Naive B cell (primary cell): ENCODE results near the gene OIT3. TPM values are rescaled to one million over a fixed set of nuclear protein-coding genes. Genes with fewer than 3 reads are reported as not detected.

ENCODE experiments used
- ATAC-seq, 2 donors: fragments of 150-1000 bp; cut with Tn5 transposase; 2 replicates each; pipeline ENCODE4 v1.10.0; 2021; ENCODE audit warnings: low read depth in 2 of 2, mild to moderate bottlenecking in 2 of 2, moderate library complexity in 2 of 2
- DNase-seq: peaks from one replicate; pipeline ENCODE4 v3.0.0; 2022
- H3K27ac Mint-ChIP-seq, 6 donors: one replicate each; pipeline ENCODE4 v1.8.0; 2020 to 2022; ENCODE audit warnings: mild to moderate bottlenecking in 6 of 6, mixed read lengths in 6 of 6, moderate library complexity in 5 of 6, inconsistent platforms in 2 of 6
- H3K27me3 Mint-ChIP-seq, 3 donors: one replicate each; pipeline ENCODE4 v1.8.0; 2021 to 2022; ENCODE audit warnings: mixed read lengths in 3 of 3, mild to moderate bottlenecking in 1 of 3
- H3K36me3 Mint-ChIP-seq, 2 donors: one replicate each; pipeline ENCODE4 v1.8.0; 2020 to 2022; ENCODE audit warnings: mixed read lengths in 2 of 2, inconsistent platforms in 1 of 2, mild to moderate bottlenecking in 1 of 2
- H3K4me1 Mint-ChIP-seq, 3 donors: one replicate each; pipeline ENCODE4 v1.8.0; 2020 to 2022; ENCODE audit warnings: mixed read lengths in 3 of 3, inconsistent platforms in 1 of 3, mild to moderate bottlenecking in 1 of 3, moderate library complexity in 1 of 3
- H3K4me3 Mint-ChIP-seq, 8 donors: one replicate each; pipeline ENCODE4 v1.8.0; 2020 to 2022; ENCODE audit warnings: mild to moderate bottlenecking in 8 of 8, mixed read lengths in 8 of 8, moderate library complexity in 8 of 8, inconsistent platforms in 2 of 8
- H3K9me3 Mint-ChIP-seq, 7 donors: one replicate each; pipeline ENCODE4 v1.8.0; 2020 to 2022; ENCODE audit warnings: mixed read lengths in 7 of 7, mild to moderate bottlenecking in 5 of 7, inconsistent platforms in 2 of 7, moderate library complexity in 1 of 7
- polyA plus RNA-seq, 6 donors: library from polyadenylated mRNA; unstranded; fragments of 300-500 nt; fragmentation: Illumina TruSeq; gene quantifications; one replicate each; pipeline ENCODE4 v1.2.3, GENCODE V29; 2021; ENCODE audit warnings: low read depth in 6 of 6

OIT3 gene
- polyA plus RNA-seq, 6 donors from 2014 or later: not detected

DNA sequence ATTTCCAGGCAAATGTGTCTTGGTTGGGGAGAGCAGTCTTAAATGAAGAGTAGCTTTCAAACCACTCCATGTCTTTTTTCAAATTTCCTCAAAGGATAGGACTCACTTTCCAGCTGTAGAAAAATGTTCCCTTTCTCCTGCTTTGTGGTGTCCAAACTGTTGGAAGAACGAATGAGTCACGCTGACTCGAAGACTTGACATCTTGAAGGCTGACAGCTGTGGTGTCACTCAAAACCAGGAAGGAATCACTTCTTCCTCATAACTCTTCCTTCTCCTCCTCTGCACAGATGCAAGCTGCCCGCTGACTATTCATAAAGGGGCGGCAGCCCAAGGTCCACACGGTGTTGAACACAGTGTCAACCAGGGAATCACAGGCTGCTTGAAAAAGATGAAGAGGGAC, 41.8 kb downstream of the OIT3 start:
- Mint-ChIP-seq H3K4me3 (no peak overlapping the region), H3K27me3 (peaks cover 0 to 11% (median 10%) of the 10 kb centered on the region in 3 donors), H3K36me3 (no peaks in the 10 kb centered on the region), H3K27ac (peak overlapping the region in 1 of 6 donors; percentile 63), H3K4me1 (no peaks in the 10 kb centered on the region), H3K9me3 (no peaks in the 10 kb centered on the region)
- ATAC-seq (no peak), DNase-seq (no peak)

DNA sequence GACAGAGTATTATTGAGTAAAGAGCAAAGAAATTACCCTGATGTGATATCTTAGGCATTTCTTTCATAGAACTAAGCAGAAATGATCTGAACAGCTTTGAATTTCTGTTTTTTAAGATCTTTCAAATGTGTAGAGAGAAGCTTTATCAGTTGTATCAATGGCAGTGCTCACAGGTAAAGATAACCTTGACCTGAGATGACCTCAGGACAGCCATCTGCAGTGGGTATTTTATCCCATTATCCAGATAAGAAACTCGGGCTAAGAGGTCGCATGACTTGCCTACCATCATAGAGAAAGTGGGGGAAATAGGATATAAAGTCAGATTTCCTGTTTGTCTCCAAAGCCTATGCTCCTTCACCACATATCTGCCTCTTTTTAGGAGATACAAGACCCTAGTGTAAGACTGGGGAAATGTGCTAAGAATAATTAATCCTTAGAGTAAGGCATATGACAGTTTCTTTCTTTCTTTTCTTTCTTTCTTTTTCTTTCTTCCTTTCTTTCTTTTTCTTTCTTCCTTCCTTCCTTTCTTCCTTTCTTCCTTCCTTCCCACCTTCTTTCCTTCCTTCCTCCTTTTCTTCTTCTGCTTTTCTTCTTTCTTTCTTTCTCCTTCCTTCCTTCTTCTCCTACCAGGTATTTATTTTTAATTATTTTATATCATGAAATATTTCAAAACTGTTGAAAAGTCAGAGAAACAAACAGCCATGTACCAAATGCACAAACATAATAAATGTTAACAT, 50.1 kb downstream of the OIT3 start:
- ATAC-seq (no peak), DNase-seq (no peak)
- Mint-ChIP-seq H3K4me3 (no peak overlapping the region), H3K9me3 (peaks cover 0 to 1% (median 0%) of the 10 kb centered on the region in 7 donors), H3K27ac (no peak overlapping the region), H3K36me3 (no peaks in the 10 kb centered on the region), H3K27me3 (peaks cover 0 to 7% (median 4%) of the 10 kb centered on the region in 3 donors), H3K4me1 (no peaks in the 10 kb centered on the region)

DNA sequence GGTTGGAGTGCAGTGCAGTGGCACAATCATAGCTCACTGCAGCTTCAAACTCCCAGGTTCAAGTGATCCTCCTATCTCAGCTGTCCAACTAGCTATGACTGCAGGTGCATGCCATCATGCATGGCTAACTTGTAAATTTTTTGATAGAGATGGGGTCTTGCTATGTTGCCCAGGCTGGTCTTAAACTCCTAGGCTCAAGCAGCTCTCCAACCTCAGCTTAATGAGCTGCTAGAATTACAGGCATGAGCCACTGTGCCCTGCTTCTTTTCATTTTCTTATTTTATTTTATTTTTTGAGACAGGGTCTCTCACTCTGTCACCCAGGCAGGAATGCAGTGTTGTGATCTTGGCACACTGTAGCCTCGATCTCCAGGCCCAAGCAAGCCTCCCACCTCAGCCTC, 53.4 kb downstream of the OIT3 start:
- H3K4me3 Mint-ChIP-seq: no peak overlapping the region

GRCh38 chr10:72948762-72949161, 55.2 kb downstream of the OIT3 start:
- Mint-ChIP-seq H3K27me3 (peaks cover 5 to 13% (median 9%) of the 10 kb centered on the region in 3 donors), H3K27ac (no peak overlapping the region), H3K4me3 (no peak overlapping the region), H3K36me3 (no peaks in the 10 kb centered on the region), H3K9me3 (peaks cover 0 to 1% (median 0%) of the 10 kb centered on the region in 7 donors), H3K4me1 (no peaks in the 10 kb centered on the region)
- ATAC-seq (no peak), DNase-seq (no peak)

More for the DNA sequence above, 53.4 kb downstream of the OIT3 start:
- ATAC-seq (no peak), DNase-seq (no peak)
- H3K27ac Mint-ChIP-seq: no peak overlapping the region
- peaks cover 0 to 1% (median 0%) of the 10 kb centered on the region in 7 donors for H3K9me3 Mint-ChIP-seq
- no peaks in the 10 kb centered on the region for H3K36me3 Mint-ChIP-seq
- H3K27me3 Mint-ChIP-seq: peaks cover 5 to 13% (median 9%) of the 10 kb centered on the region in 3 donors
- H3K4me1 Mint-ChIP-seq: no peaks in the 10 kb centered on the region

GRCh38 chr10:72951760-72952159, 58.2 kb downstream of the OIT3 start:
- peaks cover 5 to 16% (median 14%) of the 10 kb centered on the region in 3 donors for H3K27me3 Mint-ChIP-seq
- H3K27ac Mint-ChIP-seq: no peak overlapping the region
- no peak for DNase-seq
- no peaks in the 10 kb centered on the region for H3K36me3 Mint-ChIP-seq
- H3K9me3 Mint-ChIP-seq: peaks cover 0 to 1% (median 0%) of the 10 kb centered on the region in 7 donors
- H3K4me1 Mint-ChIP-seq: no peaks in the 10 kb centered on the region
- H3K4me3 Mint-ChIP-seq: no peak overlapping the region
- ATAC-seq: no peak

DNA sequence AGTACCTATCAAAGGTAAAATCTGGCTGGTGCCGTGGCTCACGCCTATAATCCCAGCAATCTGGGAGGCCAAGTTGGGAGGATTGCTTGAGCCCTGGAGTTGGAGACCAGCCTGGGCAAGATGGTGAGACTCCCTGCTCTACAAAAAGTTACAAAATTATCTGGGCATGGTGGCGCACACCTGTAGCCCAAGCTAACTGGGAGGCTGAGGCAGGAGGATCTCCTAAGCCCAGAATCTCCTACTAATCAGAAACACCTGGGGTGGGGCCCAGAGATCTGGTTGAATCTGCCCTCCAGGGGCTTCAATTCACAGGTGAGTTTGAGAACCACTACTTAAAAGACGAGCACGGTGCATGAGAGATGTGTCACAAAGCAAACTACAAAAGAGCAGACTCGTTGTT, 58.6 kb downstream of the OIT3 start:
- H3K4me3 Mint-ChIP-seq: no peak overlapping the region
- DNase-seq: no peak
- ATAC-seq: no peak
- peaks cover 0 to 1% (median 0%) of the 10 kb centered on the region in 7 donors for H3K9me3 Mint-ChIP-seq
- no peak overlapping the region for H3K27ac Mint-ChIP-seq
- peaks cover 5 to 16% (median 14%) of the 10 kb centered on the region in 3 donors for H3K27me3 Mint-ChIP-seq
- H3K36me3 Mint-ChIP-seq: no peaks in the 10 kb centered on the region
- no peaks in the 10 kb centered on the region for H3K4me1 Mint-ChIP-seq

DNA sequence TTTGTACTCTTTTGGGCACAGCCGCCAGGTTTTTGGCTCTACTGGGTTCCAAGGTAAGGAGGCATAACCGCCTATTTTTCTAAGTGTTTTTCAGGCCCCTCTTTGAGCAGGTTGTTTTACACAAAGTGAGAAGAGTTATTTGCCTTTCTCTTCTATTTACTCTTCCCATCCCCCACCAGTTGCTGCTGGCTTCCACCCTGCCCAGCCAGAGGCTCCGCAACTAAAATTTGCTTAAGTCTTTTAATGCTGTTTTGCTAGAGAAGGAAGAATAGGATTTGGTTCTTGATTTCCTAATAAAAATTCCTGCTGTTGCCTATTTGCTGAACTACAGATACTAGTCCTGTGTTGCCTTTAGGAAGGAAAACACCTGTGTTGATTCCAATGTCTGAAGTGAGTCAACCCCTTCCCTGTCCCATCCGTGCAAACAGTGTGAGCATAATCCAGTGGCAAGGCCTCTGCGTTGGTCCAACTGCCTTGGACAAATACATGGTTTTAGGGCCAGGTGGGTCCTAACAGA, 59.2 kb downstream of the OIT3 start:
- Mint-ChIP-seq H3K36me3 (no peaks in the 10 kb centered on the region), H3K4me1 (no peaks in the 10 kb centered on the region), H3K27ac (no peak overlapping the region), H3K27me3 (peaks cover 5 to 16% (median 14%) of the 10 kb centered on the region in 3 donors), H3K4me3 (no peak overlapping the region), H3K9me3 (peaks cover 0 to 1% (median 0%) of the 10 kb centered on the region in 7 donors)
- DNase-seq (no peak), ATAC-seq (no peak)

GRCh38 chr10:72953687-72954086, 60.1 kb downstream of the OIT3 start:
- DNase-seq: no peak
- Mint-ChIP-seq H3K4me3 (no peak overlapping the region), H3K27me3 (peaks cover 5 to 16% (median 14%) of the 10 kb centered on the region in 3 donors), H3K27ac (no peak overlapping the region), H3K9me3 (no peaks in the 10 kb centered on the region), H3K36me3 (no peaks in the 10 kb centered on the region), H3K4me1 (no peaks in the 10 kb centered on the region)
- no peak for ATAC-seq

GRCh38 chr10:72954230-72954595, 60.7 kb downstream of the OIT3 start:
- Mint-ChIP-seq H3K9me3 (no peaks in the 10 kb centered on the region), H3K36me3 (no peaks in the 10 kb centered on the region), H3K4me1 (no peaks in the 10 kb centered on the region), H3K27ac (no peak overlapping the region), H3K27me3 (peaks cover 2 to 14% (median 14%) of the 10 kb centered on the region in 3 donors), H3K4me3 (no peak overlapping the region)
- DNase-seq: no peak
- ATAC-seq: no peak

DNA sequence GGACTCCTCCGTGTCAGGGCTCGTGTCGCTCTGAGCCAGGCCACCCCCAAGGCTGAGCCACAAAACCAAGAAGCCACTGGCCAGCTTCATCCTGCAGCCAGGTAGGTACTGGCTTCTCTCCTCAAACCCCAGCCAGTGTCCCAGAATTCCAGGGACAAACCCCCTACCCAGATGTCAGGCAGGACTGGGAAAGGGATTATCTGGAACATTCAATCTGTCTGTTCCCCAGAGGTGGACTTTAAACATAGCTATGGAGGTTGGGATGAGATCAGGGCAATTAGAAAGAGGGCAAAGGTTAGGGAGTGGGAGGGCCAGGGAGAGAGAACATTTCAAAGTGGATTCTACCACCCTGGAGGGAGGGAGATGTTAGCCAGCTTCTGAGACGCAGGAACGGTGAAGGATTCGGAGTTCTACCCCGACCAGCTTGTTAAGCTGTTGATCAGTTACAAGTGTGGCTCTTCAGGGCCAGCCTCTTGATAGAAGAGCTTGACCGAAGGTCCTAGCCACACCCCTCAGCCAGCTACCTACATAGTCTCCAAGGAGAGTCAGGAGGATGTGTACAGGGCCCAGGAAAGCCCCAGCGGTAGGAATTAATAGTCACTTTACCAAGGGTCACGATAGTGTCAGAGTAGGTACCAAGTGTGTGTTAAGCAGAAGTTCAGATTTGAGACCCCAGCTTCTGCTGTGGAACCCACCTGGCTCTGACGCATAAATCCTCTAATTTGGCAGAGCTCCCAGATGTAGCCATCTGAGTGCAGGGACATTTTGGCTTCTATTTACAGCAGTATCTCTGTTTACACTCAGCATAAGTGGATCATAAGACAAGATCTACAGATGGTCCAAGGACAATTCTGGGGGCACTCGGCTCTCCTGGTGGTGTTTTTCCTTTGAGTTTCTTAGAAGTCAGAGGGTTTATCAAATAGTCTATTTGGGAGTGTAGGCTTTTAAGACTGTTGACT, 61.3 kb downstream of the OIT3 start, which contains the start of gene PLA2G12B:
Gene PLA2G12B, minus strand, starts transcription at position 211 of the 959 bp plus-strand sequence. Its CDS starts 121 bp downstream, at position 90.
- DNase-seq: no peak
- ATAC-seq: no peak
- H3K4me3 Mint-ChIP-seq: no peak within 1 kb of the TSS
- no peaks in the 10 kb centered on the region for H3K4me1 Mint-ChIP-seq
- no peaks in the 10 kb centered on the region for H3K36me3 Mint-ChIP-seq
- peaks cover 0 to 14% (median 10%) of the 10 kb centered on the region in 3 donors for H3K27me3 Mint-ChIP-seq
- H3K9me3 Mint-ChIP-seq: no peaks in the 10 kb centered on the region
- no peak within 1 kb of the TSS for H3K27ac Mint-ChIP-seq

DNA sequence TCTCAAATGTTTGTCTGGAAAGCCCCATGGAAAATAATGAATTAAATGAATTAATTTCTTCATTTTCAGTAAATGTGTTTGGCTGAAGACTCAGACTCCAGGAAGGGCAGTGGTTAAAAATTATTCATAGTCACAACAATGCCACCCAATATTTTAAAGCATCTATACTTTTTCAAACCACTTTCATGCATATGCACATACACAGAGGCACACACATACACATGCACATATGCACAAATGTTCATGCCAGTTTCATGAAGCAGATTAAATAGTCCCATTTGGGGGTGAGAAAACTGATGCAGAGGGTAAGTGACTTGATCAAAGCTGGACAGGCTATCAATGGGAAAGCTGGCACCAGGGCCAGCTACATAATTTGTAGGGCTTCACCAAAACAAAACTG, 62.5 kb downstream of the OIT3 start:
- Mint-ChIP-seq H3K27ac (no peak overlapping the region), H3K4me3 (no peak overlapping the region), H3K36me3 (no peaks in the 10 kb centered on the region), H3K4me1 (no peaks in the 10 kb centered on the region), H3K9me3 (no peaks in the 10 kb centered on the region), H3K27me3 (peaks cover 0 to 10% (median 9%) of the 10 kb centered on the region in 3 donors)
- ATAC-seq (no peak), DNase-seq (no peak)

- Mint-ChIP-seq H3K27me3 (peaks cover 8 to 55% (median 13%) of the 10 kb centered on the region in 3 donors), H3K4me1 (no peaks in the 10 kb centered on the region), H3K36me3 (peaks cover 13 to 40% of the 10 kb centered on the region in 2 donors), H3K9me3 (peaks cover 22 to 68% (median 57%) of the 10 kb centered on the region in 7 donors), H3K27ac (no peak overlapping the region), H3K4me3 (no peak overlapping the region)
- ATAC-seq (no peak), DNase-seq (no peak)
Observed at GRCh38 chr10:72976886-72977285, 83.3 kb downstream of the OIT3 start.

- Mint-ChIP-seq H3K4me3 (no peak overlapping the region), H3K27ac (peak overlapping the region in 1 of 6 donors; percentile 44), H3K27me3 (peaks cover 8 to 58% (median 21%) of the 10 kb centered on the region in 3 donors), H3K4me1 (no peaks in the 10 kb centered on the region), H3K9me3 (peaks cover 27 to 79% (median 61%) of the 10 kb centered on the region in 7 donors), H3K36me3 (peaks cover 13 to 40% of the 10 kb centered on the region in 2 donors)
- ATAC-seq (no peak), DNase-seq (no peak)
Observed at GRCh38 chr10:72979709-72980108, 86.2 kb downstream of the OIT3 start.
